Measurements from ENCODE around the gene MBP. TPM values are rescaled to one million over a fixed set of nuclear protein-coding genes. Genes with fewer than 3 reads are reported as not detected.
A peak's percentile ranks its signal among the peaks of the same experiment; 100 is the strongest.

The MBP gene
- total RNA-seq, 6 experiments from 2014 or later, result 0.05 to 0.23 (median 0.12) TPM; not detected in 1

DNA sequence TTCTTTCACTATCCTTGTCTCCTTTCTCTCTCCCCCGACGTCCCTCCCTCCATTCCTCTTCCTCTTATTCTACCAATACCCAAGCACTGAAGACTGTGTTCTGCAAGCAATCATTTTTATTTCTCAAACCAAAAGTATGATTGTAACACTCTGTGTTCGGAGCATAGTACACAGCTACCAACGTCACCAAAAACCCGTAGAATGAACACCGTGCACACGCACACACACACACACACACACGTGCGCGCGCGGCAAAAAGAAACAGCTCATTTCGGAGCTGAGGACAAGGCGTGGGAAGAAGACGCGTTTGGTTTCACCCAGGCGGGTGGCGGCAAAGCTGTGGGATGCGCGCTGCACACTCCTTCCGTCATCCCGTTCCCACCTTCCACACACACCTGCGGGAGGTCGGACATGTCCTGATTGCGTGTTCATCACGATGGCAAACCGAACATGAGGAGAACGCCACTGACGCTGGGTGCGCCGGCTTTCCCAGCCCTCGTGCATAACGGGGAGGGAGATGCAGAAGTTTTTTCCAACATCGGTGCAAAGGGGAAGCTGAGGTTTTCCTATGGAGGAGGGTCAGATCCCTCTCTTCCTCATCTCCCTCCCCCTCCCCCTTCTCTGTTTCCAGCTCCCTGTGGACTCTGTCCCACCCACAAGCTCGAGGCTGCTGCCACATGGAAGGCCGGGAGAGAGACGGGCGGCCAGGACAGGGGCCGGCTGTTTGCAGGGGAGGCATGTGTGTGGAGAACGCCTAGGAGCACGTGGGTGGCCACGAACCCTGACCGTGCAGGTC is 20.4 kb downstream of the MBP start:
- H3K9me3 Mint-ChIP-seq, result no peaks in the 10 kb centered on the region
- H3K4me1 Mint-ChIP-seq (ENCODE audit: low read depth), result peaks cover 27% of the 10 kb centered on the region

DNA sequence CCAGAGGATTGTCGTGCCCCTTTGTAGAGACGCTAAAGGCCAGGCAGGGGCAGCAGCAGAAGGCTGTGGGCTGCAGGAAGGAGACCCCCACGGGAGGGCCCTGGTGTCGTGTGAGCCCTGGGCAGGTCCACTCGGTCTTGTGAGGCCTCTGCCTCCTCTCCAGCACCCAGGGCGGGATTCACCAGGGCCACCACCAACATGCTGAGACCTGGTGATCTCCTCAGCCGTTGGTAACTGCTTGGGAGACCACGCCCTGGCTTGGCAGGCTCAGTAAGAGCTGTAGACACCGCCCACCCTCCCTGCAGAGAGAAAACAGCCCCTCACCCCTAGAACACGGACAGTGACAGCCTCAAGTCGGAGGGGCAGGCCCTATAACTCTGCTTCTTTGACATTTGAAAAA is 21.1 kb downstream of the MBP start:
- H3K4me3 Mint-ChIP-seq, result no peak overlapping the region
- H3K4me1 Mint-ChIP-seq (ENCODE audit: low read depth), result peaks cover 29% of the 10 kb centered on the region
- no peak overlapping the region for H3K27ac Mint-ChIP-seq

More for the DNA sequence above, 20.4 kb downstream of the MBP start:
- DNase-seq, result no peak
- Mint-ChIP-seq H3K4me3 (no peak overlapping the region), H3K36me3 (ENCODE audit: low read depth) (no peaks in the 10 kb centered on the region), H3K27ac (no peak overlapping the region), H3K27me3 (ENCODE audit: insufficient read depth) (peaks cover 4% of the 10 kb centered on the region)
- TF ChIP-seq, protein P1, sequence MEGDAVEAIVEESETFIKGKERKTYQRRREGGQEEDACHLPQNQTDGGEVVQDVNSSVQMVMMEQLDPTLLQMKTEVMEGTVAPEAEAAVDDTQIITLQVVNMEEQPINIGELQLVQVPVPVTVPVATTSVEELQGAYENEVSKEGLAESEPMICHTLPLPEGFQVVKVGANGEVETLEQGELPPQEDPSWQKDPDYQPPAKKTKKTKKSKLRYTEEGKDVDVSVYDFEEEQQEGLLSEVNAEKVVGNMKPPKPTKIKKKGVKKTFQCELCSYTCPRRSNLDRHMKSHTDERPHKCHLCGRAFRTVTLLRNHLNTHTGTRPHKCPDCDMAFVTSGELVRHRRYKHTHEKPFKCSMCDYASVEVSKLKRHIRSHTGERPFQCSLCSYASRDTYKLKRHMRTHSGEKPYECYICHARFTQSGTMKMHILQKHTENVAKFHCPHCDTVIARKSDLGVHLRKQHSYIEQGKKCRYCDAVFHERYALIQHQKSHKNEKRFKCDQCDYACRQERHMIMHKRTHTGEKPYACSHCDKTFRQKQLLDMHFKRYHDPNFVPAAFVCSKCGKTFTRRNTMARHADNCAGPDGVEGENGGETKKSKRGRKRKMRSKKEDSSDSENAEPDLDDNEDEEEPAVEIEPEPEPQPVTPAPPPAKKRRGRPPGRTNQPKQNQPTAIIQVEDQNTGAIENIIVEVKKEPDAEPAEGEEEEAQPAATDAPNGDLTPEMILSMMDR (IDR thresholded peaks at IDR 0.05), result no peak

DNA sequence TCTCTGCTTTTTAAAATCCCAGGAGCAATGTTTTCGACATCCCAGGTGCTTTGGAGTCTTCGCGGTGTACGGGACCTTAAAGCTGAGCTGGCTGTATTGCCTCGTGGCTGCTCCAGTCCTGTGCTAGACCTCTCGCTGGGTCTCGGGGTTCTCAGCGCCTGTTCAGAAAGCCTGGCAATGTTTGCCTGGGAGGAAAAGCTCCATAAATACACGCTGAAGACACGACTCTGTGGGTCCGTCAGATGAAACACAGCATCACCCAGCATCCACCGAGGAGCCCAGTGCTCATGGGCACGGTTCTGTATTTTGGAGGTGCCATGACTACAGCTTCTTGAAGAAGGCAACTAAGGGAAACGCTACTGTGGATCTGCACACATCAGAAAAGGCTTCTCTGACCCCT is 21.6 kb downstream of the MBP start:
- Mint-ChIP-seq H3K4me1 (ENCODE audit: low read depth) (peaks cover 32% of the 10 kb centered on the region), H3K36me3 (ENCODE audit: low read depth) (no peaks in the 10 kb centered on the region), H3K27me3 (ENCODE audit: insufficient read depth) (peaks cover 4% of the 10 kb centered on the region), H3K4me3 (no peak overlapping the region), H3K27ac (no peak overlapping the region), H3K9me3 (no peaks in the 10 kb centered on the region)
- TF ChIP-seq, protein P1 (IDR thresholded peaks at IDR 0.05), result no peak
- DNase-seq, result no peak

More for the DNA sequence above, 21.1 kb downstream of the MBP start:
- Mint-ChIP-seq H3K9me3 (no peaks in the 10 kb centered on the region), H3K27me3 (ENCODE audit: insufficient read depth) (peaks cover 4% of the 10 kb centered on the region), H3K36me3 (ENCODE audit: low read depth) (no peaks in the 10 kb centered on the region)
- TF ChIP-seq, protein P1 (IDR thresholded peaks at IDR 0.05), result no peak
- DNase-seq, result no peak

GRCh38 chr18:77110400-77110799 is 22.2 kb downstream of the MBP start:
- Mint-ChIP-seq H3K4me1 (ENCODE audit: low read depth) (peaks cover 37% of the 10 kb centered on the region), H3K27me3 (ENCODE audit: insufficient read depth) (peaks cover 4% of the 10 kb centered on the region), H3K9me3 (no peaks in the 10 kb centered on the region), H3K27ac (no peak overlapping the region), H3K4me3 (no peak overlapping the region), H3K36me3 (ENCODE audit: low read depth) (no peaks in the 10 kb centered on the region)
- TF ChIP-seq, protein P1 (IDR thresholded peaks at IDR 0.05), result peak; percentile 7; the same call in 1 of the 2 replicates
- DNase-seq, result no peak

DNA sequence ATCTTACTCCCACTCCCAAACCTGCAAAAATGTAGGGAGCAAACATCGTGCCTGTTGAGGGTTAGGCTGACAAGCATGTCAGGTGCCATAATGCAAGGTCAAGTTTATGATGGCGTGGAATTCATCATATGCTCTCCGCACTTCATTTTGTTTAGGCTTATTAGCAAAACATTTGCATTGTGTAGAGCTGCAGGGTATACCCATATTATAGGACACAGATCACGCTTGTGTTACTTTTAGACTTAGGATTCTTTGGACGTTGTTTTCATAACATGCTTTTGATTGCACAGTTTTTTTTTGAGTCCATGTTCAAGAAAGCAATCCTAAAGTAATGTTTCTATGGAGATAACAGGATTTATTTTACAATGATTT is 22.9 kb downstream of the MBP start:
- DNase-seq, result no peak
- no peak overlapping the region for H3K27ac Mint-ChIP-seq
- H3K9me3 Mint-ChIP-seq, result no peaks in the 10 kb centered on the region
- peaks cover 4% of the 10 kb centered on the region for H3K27me3 Mint-ChIP-seq (ENCODE audit: insufficient read depth)
- TF ChIP-seq, protein P1 (IDR thresholded peaks at IDR 0.05), result no peak
- no peaks in the 10 kb centered on the region for H3K36me3 Mint-ChIP-seq (ENCODE audit: low read depth)
- H3K4me3 Mint-ChIP-seq, result no peak overlapping the region
- peaks cover 45% of the 10 kb centered on the region for H3K4me1 Mint-ChIP-seq (ENCODE audit: low read depth)
